HG03060 (cell line): Measurements from ENCODE around the gene TEX38.
"Not testable (repeated sequence)": the region's sequence is repeated elsewhere in the genome, so short reads cannot be mapped to it uniquely, and the experiment has no call there.

ENCODE experiments used
- ATAC-seq: cut with Tn5 transposase; IDR thresholded peaks from one replicate; pipeline ENCODE4 v1.9.1; 2021; ENCODE audit warnings: low read depth, moderate number of reproducible peaks; ENCODE audit not compliant: unreplicated experiment

Gene TEX38

DNA sequence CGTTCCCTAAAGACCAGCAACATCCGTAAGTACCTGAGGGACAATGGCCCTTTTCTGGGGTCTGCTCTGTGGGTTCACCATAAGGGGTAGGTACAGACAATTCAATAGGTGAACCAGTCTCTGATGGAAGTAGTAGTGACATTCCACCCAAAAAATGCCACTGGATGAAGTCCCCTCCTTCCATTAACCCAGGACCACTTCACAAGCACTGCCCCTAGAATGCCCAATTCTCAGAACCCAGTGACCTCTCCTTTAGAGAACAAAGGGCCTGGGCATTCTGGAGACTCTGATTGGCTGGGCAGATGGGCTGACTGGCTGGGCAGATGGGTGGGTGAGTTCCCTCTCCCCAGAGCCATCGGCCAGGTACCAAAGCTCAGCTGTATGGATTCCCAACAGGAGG, at the start of gene TEX38:
TEX38 (plus strand) TSS at position 301 of the 400 bp plus-strand sequence; CDS start at position 382, 81 bp downstream.
- ATAC-seq = no peak

- no peak for ATAC-seq
Observed at GRCh38 chr1:46621930-46622329, 49.7 kb upstream of the TEX38 start.

GRCh38 chr1:46622344-46622743, 49.3 kb upstream of the TEX38 start:
- no peak for ATAC-seq

DNA sequence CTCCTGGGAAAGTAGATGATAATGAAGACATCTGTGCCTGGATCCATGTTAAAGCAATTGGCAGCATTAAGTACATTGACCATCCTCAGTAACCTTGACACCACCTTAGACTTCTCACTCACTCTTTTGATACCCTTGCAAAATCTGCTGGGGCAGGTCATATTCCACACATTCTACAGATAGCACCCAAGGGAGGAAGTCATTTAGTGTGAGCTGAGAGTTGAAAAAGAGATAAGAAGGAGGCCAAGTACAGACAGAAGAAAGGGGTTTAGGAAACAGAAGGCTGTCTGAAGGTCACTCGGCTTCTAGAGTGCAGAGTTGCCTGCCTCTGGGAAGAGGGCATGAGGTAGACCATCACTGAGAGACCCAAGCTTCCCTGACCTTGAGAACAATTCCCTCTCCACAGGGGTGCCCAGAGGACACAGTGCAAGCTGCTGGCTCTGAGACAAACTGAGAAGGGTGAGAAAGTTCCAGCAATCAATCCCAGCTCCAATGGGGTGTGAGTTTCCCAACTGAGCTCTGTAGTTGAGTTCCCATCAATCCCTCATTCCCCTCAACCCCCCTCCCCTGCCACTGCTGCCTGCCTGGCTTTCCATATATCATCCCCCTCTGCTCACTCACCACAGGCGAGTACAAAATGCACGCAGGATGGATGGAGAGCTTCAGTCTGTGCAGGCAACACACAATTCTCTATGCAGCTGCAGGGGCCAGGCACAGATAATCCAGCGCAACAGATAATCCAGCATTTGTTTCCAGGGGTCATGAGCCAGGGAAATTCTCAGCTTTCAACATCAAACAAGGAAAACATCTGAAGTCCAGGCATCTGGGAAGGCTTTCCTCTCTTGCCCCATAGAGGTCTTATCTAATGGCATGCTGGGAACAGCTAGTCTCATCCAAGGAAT, 47.7 kb upstream of the TEX38 start:
- ATAC-seq = no peak

GRCh38 chr1:46630719-46631118, 40.9 kb upstream of the TEX38 start:
- no peak for ATAC-seq

GRCh38 chr1:46635205-46635604, 36.4 kb upstream of the TEX38 start:
- ATAC-seq = no peak

GRCh38 chr1:46637444-46638083, 34.1 kb upstream of the TEX38 start:
- no peak for ATAC-seq

DNA sequence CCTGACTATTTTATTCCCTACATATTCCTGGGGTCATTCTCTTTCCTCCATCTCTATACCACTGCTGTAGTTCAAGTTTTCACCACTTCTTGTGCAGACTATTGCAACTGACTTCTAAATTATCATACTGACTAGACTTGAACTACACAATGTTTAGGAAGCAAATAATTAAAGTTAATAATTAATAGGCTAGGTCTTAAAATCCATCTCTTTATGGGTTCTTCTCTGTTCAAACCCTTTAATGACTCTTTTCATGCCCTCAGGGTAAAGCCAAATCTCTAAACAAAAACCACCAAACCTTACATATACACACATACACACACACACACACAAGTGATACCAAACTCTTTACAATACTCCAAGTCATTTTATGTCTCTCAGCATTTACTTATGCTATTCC, 32.7 kb upstream of the TEX38 start:
- no peak for ATAC-seq

DNA sequence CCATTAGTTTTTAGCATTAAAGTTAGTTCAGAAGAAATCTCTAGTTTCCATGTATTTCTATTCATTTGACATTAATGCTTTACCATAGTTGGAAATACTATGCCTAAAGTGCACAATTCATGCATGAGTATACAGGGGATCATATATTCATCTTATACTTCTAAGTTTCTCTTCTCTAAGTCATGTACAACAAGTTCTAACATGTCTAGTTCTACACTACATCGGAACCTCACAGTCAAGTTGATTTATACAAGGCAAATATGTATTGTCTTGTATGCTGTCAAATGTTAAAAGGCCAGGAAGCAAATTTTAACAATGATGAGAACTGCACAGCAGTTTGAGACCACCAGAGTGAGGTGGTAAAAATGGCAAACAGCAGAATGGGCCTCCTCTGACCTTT, 32.1 kb upstream of the TEX38 start:
- no peak for ATAC-seq

DNA sequence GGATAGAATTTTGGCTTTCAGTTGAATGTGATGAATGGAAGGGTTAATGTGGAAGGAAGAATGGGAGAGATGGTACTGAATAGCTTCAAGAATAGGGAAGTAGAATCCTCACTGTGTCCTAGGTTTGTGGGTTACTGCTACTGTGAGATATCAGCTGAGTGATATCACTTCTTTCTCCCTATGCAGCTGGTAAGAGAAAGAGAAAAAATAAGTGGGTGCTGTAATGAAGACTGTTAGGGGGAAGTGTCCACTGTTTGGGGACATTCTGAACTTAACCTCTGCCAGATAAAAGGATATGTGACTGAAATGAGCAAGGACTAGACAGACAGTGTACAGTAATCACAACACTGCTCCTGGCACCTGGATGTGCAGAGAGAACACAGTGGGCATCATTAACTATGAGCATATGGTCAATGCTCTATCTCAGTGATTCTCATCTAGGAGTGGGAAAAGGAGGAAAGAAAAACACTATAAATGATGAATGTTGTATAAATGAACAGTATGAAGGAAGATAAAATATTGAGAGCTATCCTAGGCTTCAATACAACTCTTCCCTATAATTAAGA, 29.5 kb upstream of the TEX38 start:
- ATAC-seq = no peak

DNA sequence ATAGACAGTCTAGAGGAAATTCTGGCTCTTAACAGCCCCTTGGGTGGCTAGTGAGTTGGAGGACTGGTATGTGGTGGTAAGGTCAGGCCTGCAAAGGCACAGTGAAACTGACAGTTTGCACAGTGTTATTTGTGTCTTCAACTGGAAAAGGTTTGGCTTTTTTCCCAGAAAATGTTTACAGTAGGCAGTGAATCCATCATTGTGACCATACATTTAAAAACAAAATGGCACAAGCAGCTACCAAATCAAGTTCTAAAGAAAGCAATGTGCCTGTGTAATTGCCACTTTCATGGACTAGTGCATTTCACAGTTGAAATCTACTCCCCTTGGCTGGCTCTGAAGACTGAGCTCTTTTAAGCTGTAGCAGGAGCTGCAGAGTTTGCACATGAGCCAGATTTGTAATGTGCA, 28.3 kb upstream of the TEX38 start:
- ATAC-seq = no peak

DNA sequence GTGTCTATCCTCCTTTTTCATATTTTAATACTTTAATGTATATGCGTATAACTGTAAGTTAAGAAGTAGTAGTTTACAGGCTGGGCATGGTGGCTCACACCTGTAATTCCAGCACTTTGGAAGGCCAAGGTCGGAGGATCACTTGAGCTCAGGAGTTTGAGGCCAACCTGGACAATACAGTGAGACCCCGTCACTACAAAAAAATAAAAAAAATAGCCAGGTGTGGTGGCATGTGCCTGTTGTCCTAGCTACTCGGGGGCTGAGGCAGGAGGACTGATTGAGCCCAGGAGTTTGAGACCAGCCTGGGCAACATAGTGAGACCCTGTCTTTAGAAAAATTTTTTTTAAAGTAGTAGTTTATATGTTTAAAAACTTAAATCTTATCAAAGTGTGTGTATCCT, 25.8 kb upstream of the TEX38 start:
- no peak for ATAC-seq

DNA sequence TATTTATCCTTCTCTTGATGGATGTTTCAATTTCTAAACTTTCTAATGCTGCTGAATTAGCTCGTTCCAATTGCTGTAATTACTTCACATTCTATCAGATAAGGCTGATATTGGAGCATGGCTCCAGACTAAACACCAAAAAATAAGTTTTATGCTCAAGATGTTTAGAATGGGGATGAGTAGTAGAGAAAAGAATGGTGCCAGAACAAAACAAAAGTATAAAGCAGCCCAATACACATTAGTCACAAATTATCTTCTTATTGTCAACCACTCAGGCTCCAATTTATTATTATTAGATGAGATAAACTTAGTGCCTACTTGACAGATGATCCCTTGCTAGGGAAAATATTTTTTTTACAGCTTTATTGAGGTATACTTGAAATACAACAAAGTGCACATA, 25.3 kb upstream of the TEX38 start:
- no peak for ATAC-seq

DNA sequence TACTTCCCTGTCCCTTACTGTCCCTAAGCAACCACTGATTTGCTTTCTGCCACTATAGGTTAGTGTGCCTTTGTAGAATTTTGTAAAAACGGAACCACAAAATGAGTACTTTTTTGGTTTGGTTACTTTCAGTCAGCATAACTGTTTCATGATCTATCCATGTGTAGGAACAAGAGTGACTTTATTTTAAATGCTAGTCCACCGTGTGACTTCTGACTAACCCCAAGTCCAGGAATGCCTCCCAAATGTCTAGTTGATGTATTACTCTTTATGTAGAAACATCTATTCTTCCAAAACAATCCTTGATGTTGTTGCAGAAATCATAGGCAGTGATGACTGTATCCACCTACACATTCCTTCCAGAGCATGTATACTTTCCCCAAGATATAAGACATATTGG, 24.8 kb upstream of the TEX38 start:
- no peak for ATAC-seq

- no peak for ATAC-seq
Observed at GRCh38 chr1:46647611-46648010, 24.0 kb upstream of the TEX38 start.

GRCh38 chr1:46649764-46650163, 21.9 kb upstream of the TEX38 start:
- no peak for ATAC-seq

- ATAC-seq = no peak
Observed at GRCh38 chr1:46650491-46650890, 21.2 kb upstream of the TEX38 start.

GRCh38 chr1:46651152-46651551, 20.5 kb upstream of the TEX38 start:
- not testable (repeated sequence) for ATAC-seq

DNA sequence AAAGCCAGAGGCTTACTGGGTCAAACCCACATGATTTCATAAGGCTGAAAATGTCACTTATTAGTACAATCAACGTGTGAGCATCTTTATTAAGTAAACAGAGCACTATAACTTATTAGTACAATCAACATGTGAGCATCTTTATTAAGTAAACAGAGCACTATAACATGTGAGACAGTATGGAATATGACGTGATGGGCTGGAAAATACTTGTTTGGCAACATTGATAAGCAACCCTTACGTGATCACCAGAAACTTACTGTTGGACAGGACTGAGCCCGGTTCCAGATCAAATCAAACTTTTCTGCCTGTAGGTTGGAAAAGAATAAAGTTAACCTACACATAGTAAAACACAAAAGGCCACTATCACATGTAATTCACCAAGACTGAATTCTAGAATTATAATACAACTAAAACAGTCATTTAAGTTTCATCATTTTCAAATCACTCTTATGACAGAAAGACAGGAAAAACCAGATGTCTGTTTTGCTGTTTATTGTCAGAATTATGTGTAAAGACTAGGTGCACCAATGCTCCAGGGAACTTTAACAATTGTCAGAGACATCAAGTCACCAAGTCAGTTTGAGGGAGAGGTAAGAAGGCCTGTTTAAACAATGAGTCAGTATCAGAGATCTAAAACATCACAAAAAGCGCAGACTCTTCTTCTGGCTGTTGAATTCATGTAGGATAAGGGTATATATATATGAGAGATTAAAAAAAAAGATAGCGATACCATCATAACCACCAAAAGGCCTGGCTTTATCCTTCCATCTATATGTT, 19.1 kb upstream of the TEX38 start:
- ATAC-seq = no peak

GRCh38 chr1:46653405-46653958, 18.2 kb upstream of the TEX38 start:
- no peak for ATAC-seq

DNA sequence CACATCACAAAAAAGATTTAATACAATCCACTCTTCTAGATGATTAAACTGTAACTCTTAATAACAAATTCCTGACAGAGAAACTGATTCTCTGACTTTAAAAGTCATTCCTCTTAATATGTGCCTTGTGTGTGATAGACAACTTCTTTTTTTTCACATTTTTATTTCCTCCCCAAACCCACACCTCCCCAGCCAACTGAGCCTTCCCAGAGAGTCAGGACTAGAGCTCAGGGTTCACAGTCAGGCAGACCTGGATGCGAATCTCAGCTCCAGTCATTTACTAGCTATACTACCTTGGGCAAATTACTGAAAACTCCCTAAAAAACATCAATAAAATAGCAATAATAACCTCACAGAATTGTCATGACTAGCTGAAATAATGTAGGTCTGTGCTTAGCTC, 17.6 kb upstream of the TEX38 start:
- no peak for ATAC-seq
